Measurements from ENCODE around the gene PNPLA7.
A peak's percentile ranks its signal among the peaks of the same experiment; 100 is the strongest.

PNPLA7 gene

DNA sequence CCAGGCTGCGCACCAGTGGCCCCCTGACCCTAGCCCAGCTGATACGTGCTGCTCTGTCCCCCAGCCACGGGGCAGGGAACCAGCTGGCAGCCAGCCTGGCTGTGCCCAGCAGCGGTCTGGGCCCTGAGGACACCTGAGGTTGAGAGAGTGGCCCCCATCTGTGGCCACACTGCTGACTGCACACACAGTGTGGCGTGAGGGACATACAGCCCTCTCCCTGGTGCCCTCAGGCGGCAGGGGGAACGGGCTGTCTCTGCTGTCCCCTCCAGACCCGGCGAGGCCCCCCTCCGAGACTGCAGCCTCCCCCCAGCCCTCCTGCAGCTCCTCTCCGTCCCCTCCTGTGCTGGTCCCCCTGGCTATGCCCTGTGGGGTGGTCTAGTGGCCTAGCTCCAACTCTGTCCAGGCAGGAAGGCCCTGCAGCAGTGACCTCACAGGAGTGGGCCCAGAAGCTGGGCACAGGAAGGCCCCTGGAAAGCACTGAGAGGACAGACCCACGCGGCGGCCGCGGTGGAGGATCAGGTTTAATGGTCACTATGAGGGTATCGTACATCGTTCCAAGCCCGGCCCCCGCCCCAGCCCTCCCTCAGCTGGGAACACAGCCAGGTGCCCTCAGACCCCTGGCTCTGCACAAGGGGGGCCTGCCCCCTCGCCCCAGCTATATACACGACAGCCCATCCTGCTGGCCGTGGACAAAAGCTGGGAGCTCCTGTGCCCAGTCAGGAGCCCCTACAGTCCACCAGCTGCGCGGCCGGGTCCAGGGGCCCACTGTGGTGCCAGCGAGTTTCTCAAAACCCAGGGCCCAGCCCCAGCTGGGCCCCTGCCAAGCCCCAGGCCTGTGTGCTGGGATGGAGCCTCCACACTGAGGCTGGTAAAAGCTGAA is 102.2 kb downstream of the PNPLA7 start:
- no peak for DNase-seq

DNA sequence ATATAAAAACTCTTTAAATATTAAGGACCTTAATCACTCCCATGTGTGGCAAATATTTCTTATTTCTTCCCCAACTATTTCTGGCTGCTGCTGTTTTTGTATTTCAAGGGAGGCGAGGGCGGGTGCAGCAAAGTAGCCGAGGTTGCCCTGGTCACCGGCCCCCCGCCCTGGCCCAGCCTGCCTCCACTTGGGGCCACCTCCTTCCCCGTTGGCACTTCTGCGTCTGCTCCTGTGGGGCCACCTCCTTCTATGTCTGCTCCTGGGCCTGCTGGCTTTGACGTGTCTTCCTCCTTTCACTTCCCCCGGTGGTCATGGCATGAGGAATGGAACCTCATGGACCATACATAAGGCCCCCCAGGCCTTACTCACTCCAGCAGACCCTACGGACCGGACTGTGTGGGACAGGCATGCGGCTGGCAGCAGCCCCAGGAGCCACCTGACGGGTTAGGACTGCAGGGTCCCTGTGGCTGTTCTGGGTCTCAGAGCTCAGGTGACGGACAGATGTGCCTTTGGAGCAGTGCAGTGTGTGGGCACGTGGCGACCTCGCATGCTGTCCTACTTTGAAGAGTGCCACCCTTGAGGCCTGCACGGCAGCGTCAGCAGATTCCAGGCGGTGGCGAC is 103.2 kb downstream of the PNPLA7 start:
- no peak for DNase-seq

DNA sequence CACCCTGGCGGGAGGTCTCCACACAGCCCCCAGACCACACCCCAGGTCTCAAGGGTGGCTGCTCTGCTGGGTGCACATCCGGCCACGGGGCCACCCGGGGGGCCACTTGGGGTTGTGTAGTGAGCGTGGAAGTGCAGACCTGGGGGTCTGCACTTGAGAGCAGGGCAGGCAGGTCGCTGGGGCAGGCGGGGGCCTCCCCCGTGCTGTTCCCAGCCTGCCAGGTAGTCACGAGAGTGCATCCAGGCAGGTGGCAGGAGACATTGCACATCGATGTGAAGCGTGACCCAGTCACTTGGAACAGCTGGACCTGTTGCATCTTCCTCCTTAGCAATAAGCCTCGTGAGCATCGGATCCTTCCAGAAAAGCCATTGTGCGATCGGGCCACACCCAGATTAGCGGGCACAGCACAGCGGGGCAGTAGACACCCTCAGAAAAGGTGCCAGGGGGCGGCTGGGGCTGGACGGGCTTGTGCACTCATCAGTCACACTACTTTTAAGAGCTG is 104.2 kb downstream of the PNPLA7 start:
- peak; percentile 19 for DNase-seq

DNA sequence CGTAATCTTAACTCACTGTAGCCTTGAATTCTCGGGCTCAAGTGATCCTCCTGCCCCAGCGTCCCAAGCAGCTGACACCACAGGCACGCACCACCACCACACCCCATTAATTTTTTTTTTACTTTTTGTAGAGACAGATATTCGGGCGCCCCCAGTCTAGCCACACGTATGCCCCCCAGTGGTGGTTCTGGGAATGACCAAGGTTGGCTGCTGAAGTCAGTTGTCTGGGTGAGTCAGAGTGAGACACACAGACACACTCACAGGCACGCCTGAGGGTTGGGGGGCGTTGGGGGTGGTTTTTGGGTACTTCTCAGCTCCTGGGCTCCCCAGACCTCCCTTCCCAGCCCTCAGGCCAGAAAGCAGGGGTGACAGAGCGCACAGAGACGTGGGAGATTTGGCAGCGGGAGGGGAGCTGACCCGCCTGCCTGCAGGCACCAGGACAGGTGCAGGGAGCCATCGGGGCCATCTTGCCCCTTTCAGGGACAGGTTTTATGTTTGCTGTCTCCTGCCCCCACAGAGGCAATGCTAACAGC is 104.9 kb downstream of the PNPLA7 start:
- DNase-seq, result peak; percentile 71

DNA sequence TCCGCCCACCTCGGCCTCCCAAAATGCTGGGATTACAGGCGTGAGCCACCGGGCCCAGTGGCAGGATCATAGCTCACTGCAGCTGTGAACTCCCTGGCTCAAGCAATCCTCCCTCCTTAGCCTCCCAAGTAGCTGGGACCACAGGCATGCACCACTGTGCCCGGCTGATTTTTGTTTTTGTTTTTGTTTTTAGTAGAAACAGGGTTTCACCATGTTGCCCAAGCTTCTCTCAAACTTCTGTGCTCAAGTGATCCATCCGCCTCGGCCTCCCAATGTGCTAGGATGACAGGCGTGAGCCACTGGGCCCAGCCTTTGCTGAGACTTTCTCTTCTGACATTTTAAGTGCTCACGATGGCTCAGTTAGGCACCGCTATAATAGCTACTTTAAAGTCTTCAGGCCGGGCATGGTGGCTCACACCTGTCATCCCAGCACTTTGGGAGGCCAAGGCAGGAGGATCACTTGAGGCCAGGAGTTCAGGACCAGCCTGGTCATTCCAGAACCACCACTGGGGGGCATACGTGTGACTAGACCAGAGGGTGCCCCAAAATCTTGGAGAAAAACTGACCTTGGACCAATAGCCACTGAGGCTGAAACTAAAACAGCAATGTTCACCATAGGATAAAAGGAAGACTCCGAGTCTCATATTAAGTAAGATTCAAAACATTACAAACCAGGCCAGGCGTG is 106.0 kb downstream of the PNPLA7 start:
- DNase-seq, result no peak

DNA sequence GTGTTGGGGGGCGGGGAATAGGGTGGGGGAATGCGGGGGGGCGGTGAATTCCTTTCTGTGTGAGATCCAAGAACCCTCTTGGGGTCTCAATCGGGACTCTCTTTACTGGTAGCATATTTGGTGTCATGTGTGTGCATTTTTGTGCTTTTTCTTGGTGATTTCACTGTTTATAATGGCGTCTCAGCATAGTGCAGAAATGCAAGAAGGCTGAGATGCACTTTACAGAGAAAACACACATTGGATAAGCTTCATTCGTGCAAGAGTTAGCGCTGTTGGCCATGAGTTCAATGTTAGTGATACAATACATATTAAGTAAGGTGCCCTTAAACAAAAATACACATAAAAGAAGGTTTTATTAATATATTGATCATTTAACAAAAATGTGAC is 108.3 kb downstream of the PNPLA7 start:
- DNase-seq, result no peak

DNA sequence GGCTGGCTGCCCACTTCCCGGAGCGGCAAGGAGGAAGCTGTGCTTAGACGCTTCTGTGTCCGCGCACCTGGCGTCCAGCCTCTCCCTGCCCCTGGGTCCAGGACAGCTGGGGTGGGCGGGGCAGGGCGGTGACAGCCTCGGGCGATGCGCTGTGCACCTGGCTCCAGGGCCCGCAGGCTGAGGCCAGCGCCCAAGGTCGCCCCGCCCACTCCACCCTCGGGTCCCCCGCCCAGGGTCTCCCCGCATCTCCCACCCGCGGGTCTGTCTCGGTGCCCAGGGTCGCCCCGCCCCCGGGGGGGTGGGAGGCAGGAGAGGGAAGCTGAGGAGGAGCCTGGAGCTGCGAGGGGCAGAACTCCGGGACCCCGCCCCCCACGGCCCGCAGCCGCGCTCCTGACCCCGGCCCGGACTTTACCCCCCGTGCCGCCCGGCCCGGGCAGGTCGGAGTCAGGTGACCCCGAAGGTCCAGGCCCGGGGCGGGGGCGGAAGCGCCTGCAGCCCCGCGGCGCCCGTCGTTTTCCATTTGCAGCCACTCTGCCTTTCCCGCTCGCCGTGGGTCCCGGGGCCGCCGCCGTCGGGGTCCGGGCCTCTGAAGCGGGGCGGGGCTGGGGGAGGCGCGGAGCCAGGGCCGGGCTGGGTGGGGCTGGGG is 108.8 kb downstream of the PNPLA7 start, which contains the start of gene ENTPD8:
Gene ENTPD8 (minus strand): TSS at position 69 of the 646 bp plus-strand sequence. CDS start 3,072 bp downstream, outside the sequence.
- DNase-seq, result peak; percentile 72

DNA sequence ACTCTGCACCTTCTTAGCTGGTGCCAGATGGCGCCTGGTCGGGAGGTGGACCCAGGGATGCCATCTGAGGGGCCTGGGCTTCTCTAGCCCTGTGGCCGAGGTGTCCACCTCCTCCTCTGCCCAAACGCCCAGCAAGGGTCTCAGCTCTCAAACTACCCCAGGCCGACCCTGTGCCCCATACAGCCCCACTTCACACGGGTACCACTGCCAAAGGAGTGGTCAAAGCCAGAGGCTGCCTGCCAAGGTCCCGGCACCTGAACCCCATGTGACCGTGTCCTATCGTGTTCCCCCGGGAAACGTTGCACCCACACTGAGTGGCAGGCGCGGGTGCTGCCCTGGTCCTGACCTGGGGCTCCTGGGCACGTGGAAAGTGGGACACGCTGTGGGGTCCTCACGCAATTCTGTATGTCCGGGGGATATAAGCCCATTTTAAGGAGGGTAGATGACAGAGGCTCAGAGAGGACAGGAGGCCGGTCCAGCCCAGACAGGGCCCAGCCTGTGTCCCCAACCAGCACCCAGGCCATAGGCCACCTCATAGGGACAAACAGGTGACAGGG is 111.0 kb downstream of the PNPLA7 start:
- DNase-seq, result no peak

DNA sequence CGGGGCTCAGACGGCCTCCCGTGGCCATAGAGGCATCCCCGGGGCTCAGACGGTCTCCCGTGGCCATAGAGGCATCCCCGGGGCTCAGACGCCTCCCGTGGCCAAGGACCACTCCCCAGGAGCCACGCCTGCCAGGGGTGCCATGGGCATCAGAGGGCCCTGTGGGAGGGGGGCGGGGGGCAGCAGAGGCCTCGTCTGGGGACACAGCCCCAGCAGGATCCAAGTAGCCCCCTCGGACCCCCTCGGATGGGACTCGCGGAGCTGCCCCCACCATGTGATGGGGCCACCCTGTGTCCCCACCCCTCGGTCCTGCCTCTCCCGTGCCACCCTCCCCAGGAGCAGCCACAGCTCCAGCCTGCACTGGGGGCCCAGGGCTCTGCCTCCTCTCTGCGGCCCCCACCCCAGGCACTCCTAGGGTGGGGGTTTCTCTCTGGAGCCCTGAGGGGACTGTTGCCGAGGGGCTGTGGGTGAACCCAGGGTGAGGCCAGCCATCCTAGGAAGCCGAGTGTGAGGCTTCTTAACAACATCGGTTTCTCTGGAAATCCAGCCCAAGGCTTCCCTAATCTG is 111.5 kb downstream of the PNPLA7 start:
- DNase-seq, result no peak

DNA sequence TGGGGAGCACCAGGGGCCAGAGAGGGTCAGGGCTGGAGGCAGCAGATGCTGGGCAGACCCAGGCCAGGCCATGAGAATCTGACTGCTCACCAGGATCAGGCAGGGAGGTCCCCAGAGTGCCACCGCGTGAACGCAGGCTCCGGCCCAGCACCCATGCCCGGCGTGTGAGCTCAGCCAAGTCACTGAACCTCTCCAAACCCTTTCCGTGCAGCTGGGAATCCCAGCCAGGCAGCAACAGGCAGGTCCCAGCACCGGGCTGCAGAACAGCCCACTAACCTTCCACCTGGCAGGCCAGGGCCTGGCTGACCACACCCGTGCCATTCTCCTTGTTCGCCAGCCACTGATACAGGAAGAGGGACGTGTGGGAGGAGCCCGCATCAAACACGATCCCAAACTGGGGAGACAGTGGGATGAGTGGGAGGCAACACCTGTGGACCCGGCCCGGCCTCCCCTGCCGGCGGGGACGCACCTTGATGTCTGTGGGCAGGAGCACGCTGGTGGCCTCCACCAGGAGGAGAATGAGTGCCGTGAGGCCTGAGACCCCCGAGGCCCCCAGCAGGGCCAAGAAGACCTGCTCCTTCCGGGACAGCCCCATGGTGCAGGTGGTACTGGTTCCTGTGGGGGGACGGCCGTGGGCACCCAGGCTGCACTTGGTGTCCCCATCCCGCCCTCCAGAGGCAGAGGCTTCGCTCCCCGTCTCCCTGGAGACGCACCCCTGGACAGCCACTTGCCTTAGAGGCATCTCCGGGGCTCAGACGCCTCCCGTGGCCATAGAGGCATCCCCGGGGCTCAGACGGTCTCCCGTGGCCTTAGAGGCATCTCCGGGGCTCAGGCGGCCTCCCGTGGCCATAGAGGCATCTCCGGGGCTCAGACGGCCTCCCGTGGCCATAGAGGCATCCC is 112.3 kb downstream of the PNPLA7 start:
- no peak for DNase-seq

DNA sequence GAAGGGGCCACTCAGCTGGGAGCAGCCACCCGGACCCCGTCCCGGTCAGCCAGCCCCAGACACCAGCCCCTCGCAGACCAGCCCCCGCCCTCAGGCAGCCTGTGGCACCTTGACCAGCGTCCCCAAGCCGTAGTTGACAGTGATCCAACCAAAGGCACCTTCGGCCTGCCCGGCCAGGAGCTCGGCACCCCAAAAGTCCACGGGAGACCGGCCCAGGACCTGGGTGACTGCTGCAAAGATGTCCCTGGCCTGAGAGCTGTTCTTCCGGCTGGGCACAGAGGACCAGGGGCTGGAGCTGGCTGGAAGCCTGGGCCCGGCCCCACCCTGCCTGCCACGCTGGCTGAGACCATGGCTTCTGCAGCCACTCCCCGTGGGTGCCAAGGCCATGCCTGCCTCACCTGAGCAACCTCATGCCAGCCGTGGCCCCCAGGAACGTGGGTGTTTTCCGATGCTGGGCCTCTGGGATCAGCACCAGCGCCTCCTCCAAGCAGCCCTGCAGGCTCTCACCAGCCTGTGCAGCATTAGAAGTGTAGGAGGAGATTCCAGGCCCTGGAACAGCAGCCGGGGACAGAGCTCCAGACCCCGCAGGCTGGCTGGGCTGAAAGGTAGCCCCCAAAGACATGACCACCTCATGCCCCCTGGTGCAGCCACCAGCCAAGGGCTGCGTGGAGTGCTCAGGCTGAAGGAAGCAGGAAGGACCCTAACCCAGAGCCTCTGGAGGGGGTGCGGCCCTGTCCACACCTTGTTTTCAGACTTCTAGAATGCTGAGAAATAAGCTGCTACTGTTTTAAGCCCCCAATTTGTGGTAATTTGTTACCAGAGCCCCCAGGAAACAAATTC is 113.2 kb downstream of the PNPLA7 start:
- DNase-seq, result no peak

DNA sequence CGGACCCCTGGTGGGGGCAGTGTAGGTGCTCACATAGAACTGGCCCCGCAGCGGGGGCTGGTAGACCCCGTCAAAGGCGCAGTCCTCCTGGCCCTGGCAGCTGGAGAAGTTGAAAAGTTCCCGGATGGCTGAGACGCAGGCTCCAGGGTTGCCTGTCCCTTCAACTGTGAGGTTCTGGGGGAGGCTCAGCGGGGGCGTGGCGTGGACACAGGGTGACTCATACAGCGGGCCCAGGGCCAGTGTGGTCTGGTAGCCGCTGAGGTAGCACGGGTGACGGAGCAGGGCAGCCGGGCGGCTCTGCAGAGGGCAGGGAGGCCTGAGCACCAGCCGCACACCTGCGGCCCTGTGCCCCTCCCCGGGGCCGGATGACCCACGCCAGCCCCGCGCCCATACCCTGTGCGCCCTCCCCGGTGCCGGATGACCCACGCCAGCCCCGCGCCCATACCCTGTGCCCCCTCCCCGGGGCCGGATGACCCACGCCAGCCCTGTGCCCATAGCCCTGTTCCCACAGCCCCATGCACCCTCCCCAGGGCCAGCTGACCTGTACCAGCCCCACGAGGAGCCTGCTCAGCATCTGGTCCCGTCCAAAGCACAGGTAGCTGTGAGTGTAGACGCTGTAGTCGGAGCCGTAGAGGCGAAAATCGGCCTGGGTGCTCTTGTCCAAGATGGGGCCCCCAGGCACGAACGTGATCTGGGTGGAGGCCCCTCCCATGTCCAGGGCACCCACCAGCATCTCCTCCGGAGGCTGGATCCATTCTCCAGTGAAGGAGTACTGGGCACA is 114.0 kb downstream of the PNPLA7 start:
- DNase-seq, result no peak

DNA sequence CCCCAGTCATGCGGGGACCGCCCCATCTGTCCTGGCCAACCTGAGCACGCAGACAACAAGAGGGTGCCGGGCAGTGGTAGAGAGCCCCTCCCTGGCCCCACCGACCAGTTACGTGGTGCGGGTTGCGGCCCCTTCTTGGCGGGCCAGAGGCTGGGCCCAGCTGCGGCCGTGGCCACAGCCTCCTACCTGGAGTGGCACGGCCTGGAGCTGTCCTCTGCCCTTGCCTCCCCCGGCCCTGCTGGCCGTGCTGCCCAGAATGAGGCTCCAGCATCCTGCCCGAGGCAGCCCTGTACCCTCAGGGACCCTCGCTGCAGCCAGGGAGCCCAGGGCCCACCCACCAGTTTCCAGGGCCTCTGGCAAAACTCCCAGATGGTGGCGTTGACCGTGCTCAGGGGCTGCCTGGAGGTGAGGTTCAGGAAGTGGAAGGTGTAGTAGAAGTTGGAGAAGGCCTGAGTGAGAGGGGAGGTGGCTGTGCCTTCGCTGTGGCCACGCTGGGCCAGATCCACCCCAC is 114.8 kb downstream of the PNPLA7 start:
- no peak for DNase-seq

DNA sequence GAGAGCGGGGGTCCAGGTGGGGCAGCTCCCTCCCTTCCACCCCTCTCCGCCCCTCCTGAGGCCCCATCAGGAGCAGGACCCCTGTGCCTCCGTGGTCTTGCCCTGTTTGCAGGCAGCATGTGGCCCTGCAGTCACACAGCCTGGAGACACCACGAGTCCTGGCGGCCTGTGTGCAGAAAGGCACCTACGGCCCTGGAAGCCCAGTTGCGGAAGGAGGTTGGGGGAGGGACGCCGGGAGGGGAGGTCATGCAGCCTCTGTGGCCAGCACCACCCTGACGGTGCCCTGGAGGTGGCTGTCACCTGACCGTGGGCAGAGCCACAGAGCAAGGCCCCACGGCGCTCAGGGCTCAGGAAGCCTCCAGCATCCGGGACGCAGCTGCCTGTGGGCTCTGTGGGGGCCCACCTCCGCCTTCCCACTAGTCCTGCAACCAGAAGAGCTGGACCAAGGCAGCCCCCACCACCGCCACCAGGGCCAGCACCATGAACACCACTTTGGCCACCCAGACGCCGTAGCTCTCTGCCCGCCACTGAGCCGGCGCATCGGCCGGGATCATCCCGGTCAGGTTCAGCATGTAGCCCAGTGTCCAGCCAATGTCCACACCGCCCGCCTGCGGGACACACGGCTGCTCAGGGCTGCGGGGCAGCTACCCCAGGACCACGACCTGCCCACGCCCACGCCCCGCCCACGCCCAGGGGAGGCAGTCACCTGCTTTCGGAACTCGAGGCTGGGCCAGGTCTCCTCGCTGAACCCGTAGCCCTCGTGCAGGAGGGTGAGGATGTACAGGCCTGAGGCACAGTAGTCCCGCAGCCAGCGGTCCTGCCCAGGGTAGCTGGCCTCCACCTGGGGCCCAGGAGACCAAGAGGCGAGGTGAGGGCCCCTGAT is 115.5 kb downstream of the PNPLA7 start:
- no peak for DNase-seq

DNA sequence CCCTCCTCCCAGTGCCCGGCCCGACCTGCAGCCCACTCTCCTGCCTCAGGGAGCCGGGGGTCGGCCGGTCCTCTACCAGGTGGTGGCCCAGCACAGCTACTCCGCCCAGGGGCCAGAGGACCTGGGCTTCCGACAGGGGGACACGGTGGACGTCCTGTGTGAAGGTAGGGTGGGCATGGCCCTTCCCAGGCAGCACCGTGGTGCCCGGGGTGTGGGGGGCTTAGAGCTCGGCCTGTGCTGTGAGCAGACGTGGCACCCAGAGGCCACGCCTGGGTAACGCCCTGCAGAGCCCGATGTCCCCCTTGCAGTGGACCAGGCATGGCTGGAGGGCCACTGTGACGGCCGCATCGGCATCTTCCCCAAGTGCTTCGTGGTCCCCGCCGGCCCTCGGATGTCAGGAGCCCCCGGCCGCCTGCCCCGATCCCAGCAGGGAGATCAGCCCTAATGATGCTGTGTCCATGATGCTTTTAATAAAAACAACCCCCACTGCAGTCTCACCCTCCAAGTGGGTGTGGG is 116.2 kb downstream of the PNPLA7 start:
- DNase-seq, result no peak

DNA sequence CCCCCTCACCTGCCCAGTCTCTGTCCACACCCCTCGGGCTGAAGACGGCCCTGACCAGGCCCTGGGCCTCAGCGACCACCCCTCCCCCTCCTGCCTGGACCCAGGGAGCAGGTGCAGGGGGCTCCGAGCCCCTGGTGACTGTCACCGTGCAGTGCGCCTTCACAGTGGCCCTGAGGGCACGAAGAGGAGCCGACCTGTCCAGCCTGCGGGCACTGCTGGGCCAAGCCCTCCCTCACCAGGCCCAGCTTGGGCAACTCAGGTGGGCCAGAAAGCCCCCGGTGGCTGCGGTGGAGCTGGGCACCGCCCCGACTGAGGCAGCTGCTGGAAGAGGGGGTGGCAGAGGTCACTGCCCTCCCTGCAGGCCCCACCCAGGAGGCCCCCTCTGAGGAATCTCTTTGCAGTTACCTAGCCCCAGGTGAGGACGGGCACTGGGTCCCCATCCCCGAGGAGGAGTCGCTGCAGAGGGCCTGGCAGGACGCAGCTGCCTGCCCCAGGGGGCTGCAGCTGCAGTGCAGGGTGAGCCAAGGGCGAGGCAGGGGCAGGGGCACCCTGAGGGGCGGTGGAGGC is 116.8 kb downstream of the PNPLA7 start:
- DNase-seq, result no peak

DNA sequence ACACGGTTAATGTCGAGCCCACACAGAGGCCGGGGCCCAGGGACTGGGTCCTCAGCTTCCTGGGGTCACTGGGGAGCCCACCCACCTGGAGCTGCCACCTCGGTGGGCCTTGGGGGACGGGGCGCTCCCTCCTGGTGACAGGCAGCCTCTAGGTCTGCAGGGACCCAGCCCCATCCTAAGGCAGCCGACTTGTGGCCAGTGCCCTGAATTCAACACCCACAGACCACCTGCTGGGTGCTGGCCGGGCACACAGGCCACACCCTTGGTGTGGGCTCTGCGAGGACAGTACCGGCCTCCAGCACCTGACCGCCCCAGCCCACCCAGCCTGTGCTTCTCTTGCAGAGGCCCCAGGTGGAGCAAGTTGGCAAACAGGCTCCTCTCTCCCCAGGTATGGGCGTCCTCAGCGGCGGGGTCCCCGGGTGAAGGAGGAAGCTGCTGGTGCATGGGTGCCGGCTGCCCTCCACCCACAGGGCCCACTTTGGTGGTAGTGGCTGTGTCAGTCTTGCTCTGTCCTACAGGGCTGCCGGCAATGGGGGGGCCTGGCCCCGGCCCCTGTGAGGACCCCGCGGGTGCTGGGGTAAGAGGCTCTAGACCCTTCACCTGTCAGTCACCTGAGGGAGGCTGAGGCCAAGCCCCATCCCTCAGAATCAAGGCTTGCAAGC is 117.4 kb downstream of the PNPLA7 start:
- no peak for DNase-seq
